Central memory CD4-positive, alpha-beta T cell (primary cell): ENCODE data around the gene MED22.
"Not testable (repeated sequence)": the region's sequence is repeated elsewhere in the genome, so short reads cannot be mapped to it uniquely, and the experiment has no call there.

Experiments used
- DNase-seq: peaks from one replicate; pipeline ENCODE4 v3.0.0; 2022

The MED22 gene

DNA sequence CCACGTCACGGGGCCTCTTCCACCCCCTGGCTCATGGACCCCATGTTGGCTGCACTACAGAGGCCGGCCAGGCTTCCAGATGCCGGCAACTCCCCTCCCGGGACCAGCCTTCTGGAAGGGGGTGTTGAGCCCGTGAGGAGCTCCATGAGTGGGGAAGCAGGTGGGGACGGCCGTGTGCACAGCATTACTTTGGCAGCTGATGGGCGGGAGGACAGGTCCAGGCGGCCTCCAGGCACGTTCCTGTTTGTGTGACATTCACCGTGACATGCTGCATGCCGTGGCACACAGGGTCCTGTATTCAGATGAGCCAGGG lies 43.8 kb downstream of the MED22 start:
- DNase-seq, result no peak

DNA sequence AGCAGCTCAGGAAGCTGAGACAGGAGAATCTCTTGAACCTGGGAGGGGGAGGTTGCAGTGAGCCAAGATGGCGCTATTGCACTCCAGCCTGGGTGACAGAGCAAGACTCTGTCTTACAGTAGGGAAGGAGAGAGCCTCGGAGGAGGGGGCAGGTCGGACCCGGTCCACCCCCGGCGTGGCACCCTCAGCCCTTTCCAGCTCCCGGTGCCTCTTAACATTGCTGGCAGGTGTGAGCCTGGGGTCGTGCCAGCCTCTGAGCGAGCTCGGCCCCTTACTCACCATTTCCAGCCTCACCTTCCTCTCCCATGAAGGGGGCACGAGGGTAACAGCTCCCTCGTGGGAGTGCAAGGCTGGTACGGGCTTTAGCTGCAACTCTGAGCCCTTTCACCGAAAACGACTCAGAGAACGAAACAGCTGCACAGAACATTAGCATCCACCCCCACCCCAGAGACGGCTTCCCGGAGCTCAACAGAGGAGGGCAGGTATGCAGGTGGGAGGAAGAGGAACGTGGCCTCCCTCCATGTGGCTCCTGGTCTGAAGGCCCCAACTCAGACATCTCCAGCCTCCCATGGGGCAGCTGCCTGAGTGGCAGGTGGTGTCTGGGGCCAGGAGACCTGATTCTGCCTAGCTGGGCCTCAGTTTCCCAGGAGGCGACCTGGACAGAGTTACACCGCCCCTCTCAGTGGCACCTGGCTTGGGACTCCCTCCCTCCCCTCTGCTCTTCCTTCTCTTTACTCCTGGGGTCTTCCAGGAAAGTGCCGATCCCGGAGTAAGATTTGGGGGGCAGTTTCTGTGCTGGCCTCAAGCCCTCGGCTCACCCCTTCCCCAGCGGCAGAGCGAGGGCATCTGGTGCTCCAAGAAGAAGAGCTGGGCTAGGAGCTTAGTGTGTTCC lies 44.4 kb downstream of the MED22 start:
- DNase-seq, result no peak

DNA sequence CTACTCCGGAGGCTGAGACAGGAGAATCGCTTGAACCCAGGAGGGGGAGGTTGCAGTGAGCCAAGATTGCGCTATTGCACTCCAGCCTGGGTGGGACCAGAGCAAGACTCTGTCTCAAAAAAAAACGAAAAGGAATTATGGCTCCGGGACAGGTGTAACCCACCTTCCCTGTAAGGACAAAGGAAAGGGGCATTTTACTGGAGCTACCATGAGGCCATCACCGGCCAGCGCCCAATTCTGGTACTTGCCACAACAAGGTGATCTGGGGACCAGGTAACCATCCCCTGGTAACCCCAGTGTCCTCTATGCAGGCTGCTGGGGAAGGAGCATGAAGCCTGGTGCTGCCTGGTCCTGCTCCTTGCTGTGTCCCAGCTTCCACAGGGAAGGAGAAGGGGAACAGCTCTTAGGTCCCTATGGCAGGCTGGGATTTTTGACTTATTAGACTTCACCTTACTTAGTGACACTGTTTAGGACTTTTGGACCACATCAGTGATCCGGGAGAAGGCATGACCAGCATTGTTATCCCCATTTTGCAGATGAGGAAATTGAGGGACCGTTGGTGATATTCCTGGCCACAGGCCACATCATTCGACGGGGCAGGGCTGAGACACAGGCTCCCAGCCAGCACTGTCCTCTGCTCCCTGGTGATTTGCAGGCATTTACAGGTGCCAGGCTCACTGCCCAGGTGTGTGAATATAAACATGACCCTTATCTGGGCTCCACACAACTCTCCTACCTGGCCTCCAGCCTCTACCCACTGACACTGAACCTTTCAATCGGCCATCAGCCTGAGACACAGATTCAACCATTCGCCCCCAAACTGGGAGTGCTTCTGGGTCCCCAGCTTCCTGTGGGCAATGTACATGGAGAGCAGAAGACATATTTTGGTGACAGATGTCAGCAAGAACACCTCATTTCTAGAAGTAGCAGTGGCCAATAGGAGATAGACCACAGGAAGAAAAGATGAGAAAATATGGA lies 46.4 kb downstream of the MED22 start:
- no peak for DNase-seq

DNA sequence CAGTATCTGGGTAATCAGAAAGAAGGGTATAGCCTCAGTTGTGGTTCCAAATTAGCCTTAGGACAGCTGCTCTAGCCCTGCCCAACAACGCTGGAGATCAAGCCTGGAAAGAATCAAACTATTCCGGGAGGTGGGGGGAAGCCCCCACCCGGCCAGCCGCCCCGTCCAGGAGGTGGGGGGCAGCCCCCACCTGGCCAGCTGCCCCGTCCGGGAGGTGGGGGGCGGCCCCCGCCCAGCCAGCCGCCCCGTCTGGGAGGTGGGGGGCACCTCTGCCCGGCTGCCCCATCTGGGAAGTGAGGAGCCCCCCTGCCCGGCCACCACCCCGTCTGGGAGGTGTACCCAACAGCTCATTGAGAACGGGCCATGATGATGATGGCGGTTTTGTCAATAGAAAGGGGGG lies 47.9 kb downstream of the MED22 start:
- not testable (repeated sequence) for DNase-seq

DNA sequence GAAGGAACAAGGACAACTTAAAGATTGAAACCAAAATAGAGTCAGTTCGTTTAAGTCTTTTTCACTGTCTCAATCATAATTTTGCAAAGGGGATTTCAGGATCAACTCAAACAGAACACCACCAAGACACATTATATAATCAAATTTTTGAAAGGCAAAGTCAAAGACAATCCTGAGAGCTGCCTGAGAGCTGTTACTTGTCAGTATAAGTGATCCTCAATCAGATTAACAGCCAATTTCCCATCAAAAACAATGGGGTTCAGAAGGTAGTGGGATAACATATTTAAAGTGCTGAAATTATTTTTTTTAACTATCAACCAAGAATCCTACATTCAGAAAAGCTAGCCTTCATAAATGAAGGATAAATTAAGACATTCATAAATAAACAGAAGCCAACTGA lies 53.7 kb downstream of the MED22 start:
- no peak for DNase-seq

DNA sequence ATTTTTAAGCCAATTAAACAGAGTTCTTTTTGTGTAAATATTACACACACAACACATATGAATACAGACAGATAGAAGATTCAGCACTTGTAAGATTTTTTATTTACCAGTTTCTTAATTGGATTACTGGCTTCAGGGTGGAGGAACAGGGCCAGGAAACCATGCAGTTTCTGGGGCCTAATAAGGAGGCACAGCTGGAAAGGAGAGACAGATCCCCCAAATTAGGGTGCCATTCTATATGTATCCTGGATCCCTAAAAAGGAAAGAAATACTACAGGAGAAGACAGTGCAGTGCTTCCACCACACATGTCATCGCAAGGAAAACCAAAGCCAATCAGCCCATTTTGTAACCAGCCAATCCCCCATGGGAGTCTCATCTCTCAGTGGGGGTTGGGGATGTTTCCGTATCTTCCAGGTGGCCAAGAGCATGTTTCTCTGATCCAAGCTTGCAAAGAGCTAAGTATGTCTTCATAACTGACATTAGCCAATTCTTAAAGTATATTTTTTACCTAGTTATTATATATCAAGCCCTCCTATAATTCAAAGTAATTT lies 57.1 kb downstream of the MED22 start:
- DNase-seq, result no peak
